Measurements from ENCODE around the gene CSMD2.

Gene CSMD2

DNA sequence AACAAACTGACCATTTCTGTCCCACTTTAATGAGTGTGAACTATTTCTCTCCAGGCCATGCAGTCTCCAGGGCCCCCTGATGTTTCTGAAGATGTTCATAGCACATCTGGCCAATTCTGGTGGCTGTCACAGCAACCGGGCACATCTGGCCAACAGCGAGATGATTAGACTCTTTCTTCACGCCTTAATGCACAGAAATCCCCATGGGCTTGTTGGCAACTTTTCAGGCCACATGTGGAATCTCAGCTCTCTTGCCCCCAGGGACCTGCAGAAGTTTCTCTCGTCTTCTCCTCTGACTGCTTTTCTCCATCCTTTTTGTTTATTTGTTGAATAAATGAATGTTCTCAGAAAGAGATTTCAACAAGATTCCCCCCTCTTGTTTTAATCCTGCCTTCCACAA, 372.4 kb downstream of the CSMD2 start:
- DNase-seq = no peak

DNA sequence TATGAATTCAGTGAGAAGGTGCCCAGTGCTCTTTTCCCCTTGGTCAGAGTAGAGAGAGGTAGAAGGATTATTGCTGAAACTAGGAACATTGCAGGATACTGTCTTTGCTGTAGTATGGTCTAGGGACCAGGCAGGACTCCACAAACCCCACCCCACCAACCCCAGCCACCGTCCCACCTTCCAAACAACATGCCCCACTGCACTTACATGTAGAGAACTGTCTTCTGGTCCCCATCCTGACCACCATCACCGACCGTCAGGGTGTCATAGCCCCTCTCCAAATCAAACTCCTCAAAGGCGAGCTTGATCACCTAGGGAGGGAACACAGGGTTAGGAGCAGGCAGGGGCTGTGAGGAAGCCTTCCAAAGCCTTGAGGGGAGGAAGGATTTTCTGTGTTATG, 372.8 kb downstream of the CSMD2 start:
- no peak for DNase-seq

DNA sequence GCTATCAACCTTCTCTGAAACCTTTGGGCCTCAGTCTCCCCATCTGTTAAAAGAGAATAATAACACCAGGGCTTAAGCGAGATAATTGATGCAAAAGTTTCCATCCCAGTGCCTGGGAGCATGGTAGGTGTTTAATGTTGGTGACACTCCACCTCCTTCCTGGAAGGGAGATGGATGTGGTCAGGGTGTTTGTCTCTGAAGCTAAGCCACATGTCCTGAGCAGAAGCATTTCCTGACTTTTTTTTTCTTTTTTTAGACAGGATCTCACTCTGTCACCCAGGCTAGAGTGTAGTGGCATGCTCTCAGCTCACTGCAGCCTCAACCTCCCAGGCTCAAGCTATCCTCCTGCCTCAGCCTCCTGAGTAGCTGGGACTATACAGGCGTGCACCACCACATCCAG, 373.8 kb downstream of the CSMD2 start:
- DNase-seq = no peak

DNA sequence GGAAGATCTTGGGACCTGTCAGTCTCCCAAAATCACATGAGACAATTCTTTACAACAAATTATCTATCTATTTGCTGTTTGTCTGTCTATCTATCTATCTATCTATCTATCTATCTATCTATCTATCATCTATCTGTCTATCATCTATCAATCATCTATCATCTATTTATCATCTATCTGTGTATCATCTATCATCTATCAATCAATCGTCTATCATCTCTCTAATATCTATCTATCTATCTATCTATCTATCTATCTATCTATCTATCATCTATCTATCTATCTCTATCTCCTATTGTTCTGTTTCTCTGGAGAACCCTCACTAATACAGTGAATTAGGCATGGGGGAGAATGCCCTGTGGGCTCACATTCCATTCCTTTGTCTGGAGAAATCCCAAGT, 374.5 kb downstream of the CSMD2 start:
- no peak for DNase-seq

DNA sequence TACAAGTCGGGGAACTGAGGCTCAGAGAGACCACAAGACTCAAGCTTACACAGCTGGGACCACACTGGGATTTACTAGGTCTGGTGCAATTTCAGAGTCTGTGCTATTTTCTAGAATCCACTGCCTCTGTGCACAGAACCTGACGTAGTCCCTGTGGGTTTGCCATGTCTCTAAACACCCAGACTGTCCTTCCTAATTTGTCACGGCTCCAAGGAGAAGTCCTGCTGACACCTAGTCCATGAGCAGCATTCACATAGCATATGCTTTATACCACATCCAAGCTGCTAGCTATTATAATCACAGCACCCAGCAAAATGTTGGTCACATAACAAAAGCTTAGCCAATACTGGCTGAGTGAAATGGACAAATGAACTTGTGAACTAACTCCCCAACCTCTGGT, 380.2 kb downstream of the CSMD2 start:
- DNase-seq = no peak

DNA sequence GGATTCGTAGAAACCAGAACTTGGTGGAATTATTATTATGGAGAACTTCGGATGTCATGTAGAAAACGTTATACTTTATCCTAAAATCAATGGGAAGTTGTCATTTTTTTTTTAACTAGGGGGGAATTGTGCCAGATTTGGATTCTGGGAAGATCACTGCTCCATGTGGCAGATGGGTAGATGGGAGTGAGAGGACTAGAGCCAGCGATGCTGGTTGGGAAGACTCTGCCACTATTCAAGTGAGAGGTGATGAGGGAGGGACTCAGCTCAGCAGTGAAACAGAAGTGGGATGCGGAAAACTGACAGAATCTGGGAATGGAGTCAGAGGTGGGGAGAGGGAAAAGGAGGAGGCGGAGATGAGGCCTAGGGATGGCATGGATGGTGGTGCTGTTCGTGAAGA, 382.3 kb downstream of the CSMD2 start:
- DNase-seq = no peak

DNA sequence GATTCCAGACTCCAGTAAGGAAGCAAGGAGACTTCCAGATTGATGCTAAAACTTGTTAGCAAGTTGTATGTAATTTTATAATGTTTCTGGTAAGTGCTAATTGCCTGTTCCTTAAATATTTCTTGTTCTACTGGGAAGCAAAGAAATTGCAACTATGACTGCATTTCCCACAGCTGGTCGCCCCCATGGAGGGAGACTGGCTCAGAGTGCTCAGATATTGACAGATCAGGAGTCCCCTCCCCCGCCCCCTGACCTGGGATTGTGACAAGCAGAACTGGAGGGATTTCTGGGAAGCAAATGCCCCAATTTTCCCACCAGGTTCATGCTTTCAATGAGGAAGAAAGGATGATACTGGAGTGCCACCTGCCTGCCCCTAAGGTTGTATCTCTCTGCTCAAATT, 383.4 kb downstream of the CSMD2 start:
- no peak for DNase-seq

DNA sequence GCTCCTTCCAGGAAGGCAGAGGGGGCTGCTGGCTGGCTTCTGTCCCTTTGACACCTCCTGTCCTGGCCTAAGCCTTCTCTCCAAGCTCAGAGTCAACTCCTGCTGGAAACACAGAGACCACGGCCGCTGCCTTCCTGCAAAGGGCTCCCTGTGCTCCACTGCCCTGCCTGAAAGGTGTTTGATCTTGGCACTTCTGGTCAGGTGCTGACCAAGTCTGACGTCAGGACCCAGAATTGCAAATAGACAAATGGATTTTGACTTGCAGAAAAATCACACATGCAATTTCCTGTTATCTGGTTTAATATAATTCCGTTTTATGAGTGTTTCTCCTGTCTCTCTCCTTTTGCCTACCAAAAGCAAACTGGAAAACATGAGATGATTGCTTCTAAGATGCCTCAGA, 387.7 kb downstream of the CSMD2 start:
- no peak for DNase-seq

DNA sequence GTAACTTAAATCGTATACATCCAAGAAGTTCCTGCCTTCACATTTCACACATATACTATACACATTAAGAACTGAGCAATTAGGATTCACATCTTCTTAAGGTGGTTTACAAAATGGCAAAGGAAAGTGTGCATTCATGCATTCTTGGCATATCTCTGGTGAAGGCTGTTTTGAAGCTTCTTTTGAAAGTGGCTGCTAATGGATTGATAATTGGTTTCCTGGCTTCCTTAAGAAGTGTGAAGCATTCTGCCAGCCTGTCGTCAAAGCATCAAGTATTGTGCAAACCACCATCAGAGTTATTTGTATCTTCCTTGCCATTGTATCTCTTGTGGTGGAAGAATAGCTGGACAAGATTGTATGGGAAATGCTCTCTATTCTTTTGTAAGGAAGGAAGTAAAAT, 396.2 kb downstream of the CSMD2 start:
- no peak for DNase-seq

DNA sequence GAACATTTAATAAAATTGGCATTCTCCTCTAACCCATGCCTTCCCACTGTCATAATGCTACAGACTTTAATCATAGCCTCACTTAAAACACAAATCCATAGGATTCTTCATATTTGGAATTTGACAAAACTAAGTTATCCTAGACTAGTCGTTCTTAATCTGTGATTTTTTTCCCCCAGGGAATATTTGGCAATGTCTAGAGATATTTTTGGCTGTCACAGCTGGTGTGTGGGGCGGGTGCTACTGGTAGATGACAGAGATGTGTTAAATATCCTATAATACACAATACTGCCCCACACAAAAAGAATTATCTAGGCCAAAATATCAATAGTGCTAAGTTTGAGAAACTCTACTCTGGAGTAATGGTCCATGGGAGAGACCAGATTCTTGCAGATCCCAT, 396.9 kb downstream of the CSMD2 start:
- DNase-seq = no peak

DNA sequence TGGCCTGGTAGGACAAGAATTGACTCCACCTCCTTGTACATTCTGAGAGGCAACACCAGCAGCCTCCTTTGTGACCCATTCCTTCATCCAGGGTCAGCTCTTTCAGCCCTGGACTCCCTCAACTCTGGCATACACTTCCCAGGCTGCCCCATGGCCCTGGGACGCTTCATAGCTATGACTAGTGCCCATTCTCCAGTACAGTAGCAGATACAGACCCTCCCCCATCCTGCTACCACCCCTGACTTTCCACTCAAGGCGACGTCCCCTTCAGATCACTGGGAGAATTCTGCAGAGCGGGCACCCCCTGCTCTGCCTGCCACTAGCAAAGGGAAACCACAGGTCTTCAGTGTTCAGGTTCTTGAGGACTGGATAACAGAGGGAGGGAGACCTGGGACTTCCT, 400.9 kb downstream of the CSMD2 start:
- no peak for DNase-seq

DNA sequence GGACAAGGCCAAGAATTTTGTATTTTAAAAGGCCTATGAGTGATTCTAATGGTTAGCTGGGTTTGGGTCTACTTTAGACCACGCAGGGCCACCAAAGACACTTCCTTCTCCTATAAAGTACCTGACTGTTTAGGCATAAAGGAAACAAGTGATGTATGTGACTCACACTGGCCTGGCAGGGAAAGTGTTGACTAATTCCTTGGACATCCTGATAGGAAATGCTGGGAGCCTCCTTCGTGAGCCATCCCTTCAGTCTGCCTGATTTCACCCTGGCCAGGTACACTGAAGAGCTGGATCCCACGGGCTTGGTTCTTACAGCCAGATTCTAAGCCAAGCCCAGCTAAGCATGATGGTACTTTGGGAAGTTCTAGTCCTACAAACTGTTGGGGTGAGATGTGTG, 401.6 kb downstream of the CSMD2 start:
- no peak for DNase-seq

DNA sequence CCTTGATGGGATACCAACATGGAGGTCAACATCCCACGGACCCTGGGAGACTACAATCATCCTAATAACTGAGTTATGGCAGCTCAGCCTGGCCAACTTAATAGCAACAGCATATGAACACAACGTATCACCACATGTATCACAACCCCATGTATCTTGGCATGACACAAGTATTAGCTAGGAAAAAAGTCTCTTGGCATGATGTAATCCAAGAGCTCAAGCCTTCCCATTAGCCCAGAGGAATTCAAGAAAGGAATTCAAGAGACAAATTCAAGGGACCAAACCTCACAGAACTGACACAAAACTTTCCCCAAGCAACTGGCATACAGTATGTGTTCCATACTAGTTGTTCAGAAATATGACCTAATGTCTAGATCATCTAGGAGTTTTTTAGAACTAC, 402.1 kb downstream of the CSMD2 start:
- no peak for DNase-seq

DNA sequence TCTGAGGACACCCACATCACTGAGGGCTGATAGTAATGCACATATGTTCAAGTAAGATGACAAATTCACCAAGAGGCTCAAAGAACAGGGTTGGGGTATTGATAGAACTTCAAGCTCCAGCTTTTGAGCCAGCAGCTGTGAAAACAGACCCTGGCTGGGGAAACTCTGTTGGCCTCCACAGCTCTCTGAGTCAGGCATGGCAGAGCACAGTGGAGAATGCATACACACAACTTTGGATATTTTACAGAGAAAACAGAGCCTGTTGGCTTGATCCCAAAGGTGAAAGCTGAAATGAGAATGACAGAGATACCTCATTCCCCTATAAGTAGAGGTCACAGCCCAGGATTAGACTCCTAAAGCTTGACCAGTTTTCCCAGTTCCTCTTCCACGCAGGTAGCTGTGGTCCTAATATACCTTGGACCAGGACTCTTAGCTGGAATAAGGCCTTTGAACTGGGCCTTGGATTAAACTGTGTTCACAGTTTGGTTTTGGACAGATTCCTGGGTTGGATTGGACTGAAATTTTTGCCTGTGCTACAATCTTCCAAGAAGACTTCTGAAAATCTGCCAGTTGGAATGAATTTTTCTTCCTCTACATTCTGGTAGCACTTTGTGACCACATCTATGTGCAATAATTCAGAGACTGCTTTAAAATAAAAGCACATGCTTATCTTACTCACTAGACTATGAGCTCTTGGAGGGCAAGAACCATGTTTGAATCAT, 402.8 kb downstream of the CSMD2 start:
- no peak for DNase-seq

DNA sequence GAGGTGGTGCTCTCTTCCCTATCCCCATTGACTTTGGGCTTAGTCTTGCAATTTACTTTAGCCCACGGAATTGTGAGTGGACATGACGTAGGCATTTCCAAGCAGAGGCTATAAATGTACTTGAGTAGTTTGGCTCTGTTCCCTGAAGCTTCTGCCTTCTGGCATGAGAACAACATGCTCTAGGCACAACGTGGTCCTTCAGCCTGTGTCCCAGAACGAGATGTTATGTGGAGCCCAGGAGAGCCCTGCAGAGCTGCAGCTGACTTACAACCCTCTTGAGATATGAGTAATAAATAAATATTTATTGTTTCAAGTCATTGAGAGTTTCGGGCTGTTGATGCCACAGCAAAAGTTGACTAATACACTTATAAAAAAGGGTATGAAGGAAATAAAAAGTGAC, 406.3 kb downstream of the CSMD2 start:
- DNase-seq = no peak

DNA sequence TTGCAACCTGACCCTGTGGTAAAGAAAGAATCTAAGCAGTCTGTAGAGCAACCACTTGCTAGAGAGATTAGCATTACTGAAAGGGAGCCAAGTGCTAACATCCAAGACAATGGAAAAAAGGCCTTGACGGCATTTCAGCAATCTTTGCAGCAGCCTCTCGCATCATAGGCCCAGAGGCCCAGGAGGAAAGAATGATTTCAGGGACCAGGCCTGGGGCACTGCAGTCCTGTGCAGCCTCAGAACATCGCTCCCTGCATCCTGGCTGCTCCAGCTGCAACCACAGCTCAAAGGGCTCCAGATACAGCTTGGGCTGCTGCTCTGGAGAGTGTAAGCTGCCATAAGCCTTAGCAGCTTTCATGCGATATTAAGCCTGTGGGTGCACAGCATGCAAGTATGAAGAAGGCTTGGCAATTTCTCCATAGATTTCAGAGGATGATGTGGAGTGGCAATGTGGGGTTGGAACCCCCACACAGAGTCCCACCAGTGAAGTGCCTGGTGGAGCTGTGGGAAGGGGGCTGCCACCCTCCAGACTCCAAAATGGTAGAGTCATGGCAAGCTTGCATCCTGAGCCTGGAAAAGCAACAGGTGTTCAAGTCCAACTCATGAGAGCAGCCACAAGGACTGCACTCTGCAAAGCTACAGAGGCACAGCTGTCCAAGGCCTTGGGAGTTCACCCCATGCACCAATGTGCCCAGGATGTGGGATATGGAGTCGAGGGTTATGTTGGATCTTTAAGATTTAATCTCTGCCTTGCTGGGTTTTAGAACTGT, 411.8 kb downstream of the CSMD2 start:
- no peak for DNase-seq

DNA sequence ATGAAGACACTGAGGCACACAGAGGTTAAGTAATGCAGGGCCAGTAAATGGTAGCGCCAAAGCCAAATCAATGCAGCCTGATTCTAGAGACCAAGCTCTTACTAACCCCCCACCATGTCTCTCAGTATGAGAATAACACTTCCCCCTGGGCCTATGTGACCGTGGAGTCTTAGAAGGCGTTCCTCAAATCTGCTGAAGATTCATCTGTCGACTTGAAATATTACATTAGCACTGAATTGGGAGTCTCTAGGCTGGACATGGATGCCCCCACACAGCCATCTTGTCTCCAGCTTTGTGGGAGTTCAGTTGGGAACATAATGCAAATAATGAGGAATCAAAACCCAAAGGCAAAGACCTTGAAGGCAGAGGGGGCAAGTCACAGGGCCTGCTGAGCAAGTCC, 419.1 kb downstream of the CSMD2 start:
- DNase-seq = no peak

DNA sequence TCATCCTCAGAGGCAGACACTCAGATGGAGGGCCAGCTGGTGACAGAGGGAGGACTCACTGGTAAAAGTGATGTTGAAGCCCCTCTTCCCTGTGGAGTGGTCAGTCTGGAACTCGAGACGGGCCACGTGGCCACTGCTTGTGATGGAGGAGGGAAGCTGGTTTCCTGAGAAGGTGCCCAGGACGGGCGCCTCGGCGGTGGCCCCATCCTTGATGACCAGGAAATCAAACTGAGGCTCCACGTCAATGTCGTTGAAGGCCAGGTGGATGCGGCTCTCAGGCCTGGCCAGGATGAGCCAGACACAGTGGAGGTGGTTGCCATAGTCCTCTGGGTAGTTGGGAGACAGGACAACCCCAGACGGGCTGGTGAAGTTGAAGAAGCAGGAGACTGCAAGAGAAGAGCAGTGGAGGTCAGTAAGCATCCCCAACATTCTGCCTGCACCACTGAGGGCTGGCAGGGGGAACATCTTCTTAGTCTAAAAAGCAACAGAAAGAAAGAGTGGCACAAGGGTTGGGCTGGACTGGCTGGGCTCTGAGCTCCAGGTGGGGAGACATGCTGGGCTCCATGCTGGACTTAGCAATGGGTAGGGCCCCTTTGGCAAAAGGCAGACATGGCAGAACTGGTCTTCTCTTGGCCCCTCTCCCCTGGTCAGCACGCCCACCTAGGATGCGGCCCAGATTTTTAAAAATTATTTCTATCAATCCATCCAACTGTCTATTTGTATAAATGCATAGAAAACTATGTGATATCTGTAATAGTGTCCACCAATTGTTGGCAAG, 421.6 kb downstream of the CSMD2 start:
- DNase-seq = no peak

DNA sequence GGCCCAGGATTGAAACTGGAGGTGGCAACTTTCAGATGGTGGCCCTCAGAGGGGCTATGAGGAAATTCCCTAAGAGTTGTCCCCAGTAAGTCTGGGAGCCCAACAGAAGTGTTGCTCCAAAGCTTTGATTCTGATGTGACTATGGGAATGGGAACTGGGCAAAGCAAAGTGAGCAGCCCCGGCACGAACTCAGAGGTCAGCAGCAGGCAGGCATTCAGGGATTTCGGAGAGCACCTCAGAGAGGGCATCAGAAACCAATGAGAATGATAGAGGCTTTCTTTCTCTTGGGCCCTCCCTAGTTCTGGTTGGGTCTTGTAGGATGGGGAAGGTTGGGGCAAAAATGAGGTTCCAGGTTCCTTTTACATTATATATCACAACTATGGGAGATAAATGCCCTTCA, 422.4 kb downstream of the CSMD2 start:
- no peak for DNase-seq

DNA sequence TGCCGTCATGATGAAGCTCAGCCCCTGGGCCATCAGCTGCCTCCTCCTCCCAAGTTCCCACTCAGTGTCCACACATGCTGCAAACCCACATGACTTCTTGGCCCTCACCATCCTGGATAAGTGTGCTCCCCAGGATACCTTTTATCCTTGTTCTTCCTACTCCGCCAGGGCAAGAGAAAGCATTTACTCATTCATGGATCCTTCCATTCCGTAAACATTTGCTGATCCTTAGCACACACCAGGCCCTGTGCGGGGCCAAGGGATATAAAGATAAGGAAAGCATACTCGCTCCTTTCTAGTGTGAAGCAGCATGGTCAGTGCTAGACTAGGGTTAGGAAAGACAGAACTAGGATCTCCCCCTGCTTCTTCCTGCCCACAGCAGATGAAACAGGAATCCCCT, 423.3 kb downstream of the CSMD2 start:
- DNase-seq = no peak

DNA sequence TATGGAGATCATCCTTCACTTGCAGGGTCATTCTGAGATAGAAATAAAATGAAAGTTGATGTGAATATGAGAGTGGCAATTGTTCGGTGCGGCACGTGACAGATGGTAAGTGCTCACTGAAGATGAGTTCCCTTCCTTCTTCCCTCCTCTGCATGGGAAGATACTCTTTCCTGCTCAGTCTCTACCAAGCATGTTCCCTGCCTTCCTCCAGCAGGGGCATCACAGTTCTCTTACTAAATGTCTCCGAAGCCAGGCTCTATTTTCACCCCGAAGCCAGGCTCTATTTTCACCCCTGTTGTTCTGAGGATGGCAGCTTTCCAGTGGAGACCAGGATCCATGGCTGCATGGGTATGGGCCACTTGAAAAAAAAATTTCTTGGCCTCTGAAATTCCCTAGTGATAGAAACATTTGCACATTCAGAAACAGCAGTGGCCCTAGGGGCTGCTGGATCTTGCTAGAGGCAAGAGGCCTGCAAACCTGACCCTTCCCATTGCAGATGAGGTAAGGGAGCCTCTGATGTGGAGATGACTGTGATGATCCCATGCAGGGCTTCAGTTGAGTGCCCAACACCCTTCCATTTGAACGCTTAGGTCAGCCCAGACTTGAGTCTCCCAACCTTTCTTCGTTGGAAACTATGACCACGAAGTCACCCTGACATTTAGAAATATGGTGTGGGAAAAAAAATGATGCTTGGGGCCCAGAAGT, 424.8 kb downstream of the CSMD2 start:
- DNase-seq = no peak

DNA sequence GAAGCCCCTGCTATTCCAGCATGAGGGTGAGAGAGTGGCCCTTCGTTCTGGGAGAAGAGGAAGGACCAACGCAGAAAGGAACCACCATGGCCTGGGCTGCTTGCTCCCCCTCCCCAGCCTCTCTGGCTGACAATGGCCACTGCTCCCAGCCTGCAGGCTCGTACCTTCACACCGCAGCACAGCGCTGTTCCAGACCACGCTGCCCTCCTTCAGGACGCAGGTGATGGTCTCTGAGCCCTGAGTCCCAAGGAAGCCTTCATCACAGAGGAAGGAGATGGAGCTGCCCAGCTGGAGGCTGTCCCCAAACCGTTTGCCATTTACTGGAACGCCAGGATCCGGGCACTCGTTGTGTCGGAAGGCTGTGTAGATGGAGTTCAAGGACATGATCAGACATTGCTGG, 426.1 kb downstream of the CSMD2 start:
- no peak for DNase-seq

DNA sequence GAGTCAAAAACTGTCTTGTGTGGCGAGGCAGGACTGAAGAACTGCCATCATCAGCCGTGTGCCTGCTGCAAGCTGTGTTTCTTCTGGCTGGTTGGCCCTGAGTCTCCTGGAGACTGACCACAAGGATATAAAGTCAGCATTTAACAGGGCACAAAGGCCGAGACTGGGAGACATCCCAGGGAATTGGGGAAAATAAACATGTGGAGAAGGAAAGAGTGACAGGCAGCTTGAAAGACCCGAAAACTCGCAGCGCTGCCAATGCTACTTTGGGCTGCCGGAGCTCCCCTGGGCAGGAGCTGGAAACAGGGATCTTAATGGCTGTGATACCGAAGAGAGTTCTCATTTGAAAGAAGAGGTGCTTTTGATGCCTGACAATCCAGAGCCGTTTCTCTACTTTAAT, 426.5 kb downstream of the CSMD2 start:
- no peak for DNase-seq
